DOHH2 (cell line): Measurements from ENCODE around the gene ANXA1.

Source experiments
- H3F3A ChIP-seq: fragments of 200-600 bp; sonication (generic), shearing (Covaris generic); 2 replicates; pipeline ENCODE4 v1.6.0; 2016; ENCODE audit warnings: antibody characterized with exemption, mild to moderate bottlenecking; ENCODE audit not compliant: control insufficient read depth, insufficient read depth
- H3K27ac ChIP-seq: fragments of 200-600 bp; sonication (generic); 2 replicates; pipeline ENCODE4 v1.5.1; 2014; ENCODE audit warnings: low read depth, mild to moderate bottlenecking, low read length, moderate library complexity
- H3K27me3 ChIP-seq: fragments of 200-600 bp; sonication (generic); 2 replicates; pipeline ENCODE4 v1.6.1; 2014; ENCODE audit warnings: mild to moderate bottlenecking, low read length, mixed read lengths; ENCODE audit not compliant: control insufficient read depth
- H3K36me3 ChIP-seq: fragments of 200-600 bp; sonication (generic); 2 replicates; pipeline ENCODE4 v1.6.1; 2014; ENCODE audit warnings: mild to moderate bottlenecking, low read length, moderate library complexity, mixed read lengths; ENCODE audit not compliant: control insufficient read depth
- H3K4me1 ChIP-seq: fragments of 200-600 bp; sonication (generic); 2 replicates; pipeline ENCODE4 v1.6.1; 2014; ENCODE audit warnings: mild to moderate bottlenecking, low read length, mixed read lengths; ENCODE audit not compliant: control insufficient read depth
- H3K4me2 ChIP-seq: fragments of 200-600 bp; sonication (generic); 2 replicates; pipeline ENCODE4 v1.6.0; 2014; ENCODE audit warnings: mild to moderate bottlenecking, low read length, moderate library complexity
- H3K4me3 ChIP-seq: fragments of 200-600 bp; sonication (generic); 2 replicates; pipeline ENCODE4 v1.5.1; 2014; ENCODE audit warnings: mild to moderate bottlenecking, low read length, mixed read lengths
- H3K79me2 ChIP-seq: fragments of 200-600 bp; sonication (generic); 2 replicates; pipeline ENCODE4 v1.6.1; 2014; ENCODE audit warnings: mild to moderate bottlenecking, low read length, mixed read lengths; ENCODE audit not compliant: control insufficient read depth
- H3K9me2 ChIP-seq: fragments of 200-600 bp; sonication (generic); replicated peaks from 2 replicates; pipeline ENCODE4 v1.6.1; 2014; ENCODE audit warnings: mild to moderate bottlenecking, low read length, mixed read lengths; ENCODE audit not compliant: control insufficient read depth
- H3K9me3 ChIP-seq: fragments of 200-600 bp; sonication (generic); 2 replicates; pipeline ENCODE4 v1.6.1; 2014; ENCODE audit warnings: antibody characterized with exemption, low read length, mixed read lengths; ENCODE audit not compliant: control insufficient read depth, insufficient read depth
- H4K20me1 ChIP-seq: fragments of 200-600 bp; sonication (generic); 2 replicates; pipeline ENCODE4 v1.6.0; 2014; ENCODE audit warnings: low read depth, mild to moderate bottlenecking, antibody characterized with exemption, low read length, moderate library complexity; ENCODE audit not compliant: control insufficient read depth, insufficient read depth
- EZH2phosphoT487 ChIP-seq: fragments of 200-600 bp; sonication (generic); IDR thresholded peaks from 2 replicates; pipeline ENCODE4 v1.6.1; 2017; ENCODE audit warnings: borderline replicate concordance, mild to moderate bottlenecking, antibody characterized with exemption, low read length, moderate library complexity, mixed read lengths
- TF ChIP-seq, protein P1 (sequence below): fragments of 200-600 bp; sonication (generic); IDR thresholded peaks from one replicate; pipeline ENCODE4 v1.5.1; 2014; ENCODE audit warnings: antibody characterized with exemption, mild to moderate bottlenecking, low read depth, low read length; ENCODE audit not compliant: poor library complexity, severe bottlenecking

Gene ANXA1

DNA sequence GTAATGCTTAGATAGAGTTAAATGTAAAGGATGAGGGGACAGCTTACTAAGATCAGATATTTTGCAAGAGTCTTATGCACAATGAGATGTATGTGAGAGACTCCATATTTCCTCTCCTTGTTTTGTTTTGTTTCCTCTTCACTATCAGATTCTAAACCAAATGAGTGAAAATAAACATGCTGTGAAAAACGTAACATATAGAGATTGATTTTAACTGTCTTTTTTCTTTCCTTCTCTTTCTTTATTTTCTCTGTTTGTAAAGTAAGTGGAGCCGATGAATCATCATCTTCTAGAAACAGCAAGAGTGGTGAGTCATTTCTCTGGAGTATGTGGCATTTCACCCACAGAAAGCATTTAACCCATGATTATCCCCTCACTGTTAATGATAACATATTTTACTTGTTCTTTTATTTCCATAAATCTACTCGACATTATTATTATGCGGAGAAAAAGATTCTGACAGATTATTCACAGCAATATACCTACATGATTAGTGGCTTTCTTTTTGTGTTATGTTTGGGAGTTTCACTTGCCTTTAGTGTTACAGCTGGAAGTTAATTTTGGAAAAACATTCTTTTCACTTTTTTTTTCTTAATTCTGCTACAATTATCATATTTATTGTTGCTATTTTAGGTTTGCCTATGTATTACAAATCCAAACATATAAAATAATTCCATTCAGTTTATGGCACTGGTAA is 2.1 kb upstream of the ANXA1 start:
- H3F3A ChIP-seq: no peaks in the 10 kb centered on the region
- peaks cover 7% of the 10 kb centered on the region; the same call in 1 of the 2 replicates for H3K4me1 ChIP-seq
- no peaks in the 10 kb centered on the region for H3K9me2 ChIP-seq
- H3K36me3 ChIP-seq: no peaks in the 10 kb centered on the region
- no peak overlapping the region for H3K27ac ChIP-seq
- no peak overlapping the region for H3K4me2 ChIP-seq
- no peaks in the 10 kb centered on the region for H3K79me2 ChIP-seq
- H3K27me3 ChIP-seq: no peaks in the 10 kb centered on the region; the same call in 1 of the 2 replicates
- no peaks in the 10 kb centered on the region for H3K9me3 ChIP-seq
- no peaks in the 10 kb centered on the region for H4K20me1 ChIP-seq
- no peak overlapping the region for H3K4me3 ChIP-seq
- TF ChIP-seq EZH2phosphoT487: no peak
- TF ChIP-seq, protein P1, sequence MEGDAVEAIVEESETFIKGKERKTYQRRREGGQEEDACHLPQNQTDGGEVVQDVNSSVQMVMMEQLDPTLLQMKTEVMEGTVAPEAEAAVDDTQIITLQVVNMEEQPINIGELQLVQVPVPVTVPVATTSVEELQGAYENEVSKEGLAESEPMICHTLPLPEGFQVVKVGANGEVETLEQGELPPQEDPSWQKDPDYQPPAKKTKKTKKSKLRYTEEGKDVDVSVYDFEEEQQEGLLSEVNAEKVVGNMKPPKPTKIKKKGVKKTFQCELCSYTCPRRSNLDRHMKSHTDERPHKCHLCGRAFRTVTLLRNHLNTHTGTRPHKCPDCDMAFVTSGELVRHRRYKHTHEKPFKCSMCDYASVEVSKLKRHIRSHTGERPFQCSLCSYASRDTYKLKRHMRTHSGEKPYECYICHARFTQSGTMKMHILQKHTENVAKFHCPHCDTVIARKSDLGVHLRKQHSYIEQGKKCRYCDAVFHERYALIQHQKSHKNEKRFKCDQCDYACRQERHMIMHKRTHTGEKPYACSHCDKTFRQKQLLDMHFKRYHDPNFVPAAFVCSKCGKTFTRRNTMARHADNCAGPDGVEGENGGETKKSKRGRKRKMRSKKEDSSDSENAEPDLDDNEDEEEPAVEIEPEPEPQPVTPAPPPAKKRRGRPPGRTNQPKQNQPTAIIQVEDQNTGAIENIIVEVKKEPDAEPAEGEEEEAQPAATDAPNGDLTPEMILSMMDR: no peak

DNA sequence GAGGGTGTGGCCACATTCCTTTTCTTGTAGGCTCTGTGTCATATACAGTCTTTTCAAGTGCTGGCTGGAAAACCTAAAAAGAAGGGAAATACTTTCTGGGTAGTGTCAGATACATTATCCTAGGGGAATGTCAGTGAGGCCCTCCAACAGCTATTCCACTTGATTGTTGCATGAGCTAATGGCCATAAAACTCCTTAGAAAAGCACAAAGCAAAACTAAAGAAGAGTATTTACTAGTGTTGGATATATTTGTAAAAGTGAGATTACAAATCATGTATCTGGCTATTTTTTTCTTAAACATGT is 829 bp downstream of the ANXA1 start:
- Histone ChIP-seq H3K36me3 (no peaks in the 10 kb centered on the region), H3K9me2 (no peaks in the 10 kb centered on the region), H3K4me3 (no peak overlapping the region), H3K27ac (no peak overlapping the region), H3K4me1 (peaks cover 6% of the 10 kb centered on the region; the same call in 1 of the 2 replicates), H3K27me3 (no peaks in the 10 kb centered on the region; the same call in 1 of the 2 replicates), H3K9me3 (no peaks in the 10 kb centered on the region), H4K20me1 (no peaks in the 10 kb centered on the region), H3K79me2 (no peaks in the 10 kb centered on the region), H3K4me2 (no peak overlapping the region), H3F3A (no peaks in the 10 kb centered on the region)
- TF ChIP-seq, protein P1: no peak
- no peak for TF ChIP-seq EZH2phosphoT487

GRCh38 chr9:73152953-73153352 is 1.3 kb downstream of the ANXA1 start:
- no peaks in the 10 kb centered on the region for H4K20me1 ChIP-seq
- no peaks in the 10 kb centered on the region for H3F3A ChIP-seq
- no peak overlapping the region for H3K4me3 ChIP-seq
- H3K36me3 ChIP-seq: no peaks in the 10 kb centered on the region
- no peak for TF ChIP-seq EZH2phosphoT487
- TF ChIP-seq, protein P1: no peak
- no peak overlapping the region for H3K4me2 ChIP-seq
- no peaks in the 10 kb centered on the region for H3K79me2 ChIP-seq
- no peaks in the 10 kb centered on the region for H3K9me2 ChIP-seq
- no peaks in the 10 kb centered on the region for H3K9me3 ChIP-seq
- H3K4me1 ChIP-seq: peaks cover 2% of the 10 kb centered on the region; the same call in 1 of the 2 replicates
- H3K27me3 ChIP-seq: no peaks in the 10 kb centered on the region; the same call in 1 of the 2 replicates
- H3K27ac ChIP-seq: no peak overlapping the region
